ENCODE measurements around the gene EPHB1.

DNA sequence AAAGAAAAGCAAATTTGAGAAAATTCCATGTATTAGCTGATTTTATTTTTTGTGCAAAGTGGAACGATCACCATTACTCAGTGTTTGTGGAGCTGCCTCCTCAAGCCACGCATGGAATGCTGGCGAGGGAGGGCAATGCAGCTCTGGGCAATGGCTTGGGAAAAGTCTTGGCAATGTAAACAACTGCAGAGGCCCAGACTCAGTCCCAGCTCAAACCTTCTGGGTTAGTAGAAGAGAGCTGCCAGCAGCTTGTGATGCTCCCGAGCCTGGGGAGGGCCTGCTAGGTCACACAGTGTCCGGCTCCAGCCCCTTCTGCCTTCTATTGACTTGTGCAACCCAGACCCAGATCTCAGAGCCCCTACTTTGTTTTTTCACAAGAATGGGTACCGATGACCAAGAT is 4.3 kb downstream of the EPHB1 start:
- TF ChIP-seq, protein P1, sequence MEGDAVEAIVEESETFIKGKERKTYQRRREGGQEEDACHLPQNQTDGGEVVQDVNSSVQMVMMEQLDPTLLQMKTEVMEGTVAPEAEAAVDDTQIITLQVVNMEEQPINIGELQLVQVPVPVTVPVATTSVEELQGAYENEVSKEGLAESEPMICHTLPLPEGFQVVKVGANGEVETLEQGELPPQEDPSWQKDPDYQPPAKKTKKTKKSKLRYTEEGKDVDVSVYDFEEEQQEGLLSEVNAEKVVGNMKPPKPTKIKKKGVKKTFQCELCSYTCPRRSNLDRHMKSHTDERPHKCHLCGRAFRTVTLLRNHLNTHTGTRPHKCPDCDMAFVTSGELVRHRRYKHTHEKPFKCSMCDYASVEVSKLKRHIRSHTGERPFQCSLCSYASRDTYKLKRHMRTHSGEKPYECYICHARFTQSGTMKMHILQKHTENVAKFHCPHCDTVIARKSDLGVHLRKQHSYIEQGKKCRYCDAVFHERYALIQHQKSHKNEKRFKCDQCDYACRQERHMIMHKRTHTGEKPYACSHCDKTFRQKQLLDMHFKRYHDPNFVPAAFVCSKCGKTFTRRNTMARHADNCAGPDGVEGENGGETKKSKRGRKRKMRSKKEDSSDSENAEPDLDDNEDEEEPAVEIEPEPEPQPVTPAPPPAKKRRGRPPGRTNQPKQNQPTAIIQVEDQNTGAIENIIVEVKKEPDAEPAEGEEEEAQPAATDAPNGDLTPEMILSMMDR (IDR thresholded peaks at IDR 0.05; ENCODE audit: extremely low read depth in 1 of 2, insufficient read depth in 1 of 2, low read depth in 1 of 2, low read length in 2 of 2) = no peak
- TF ChIP-seq JUN (IDR thresholded peaks at IDR 0.05; ENCODE audit: borderline replicate concordance, insufficient read depth, insufficient read length, low read depth) (no peak), POLR2A (IDR thresholded peaks at IDR 0.05; ENCODE audit: low read depth, low read length) (no peak), POLR2AphosphoS5 (IDR thresholded peaks at IDR 0.05; ENCODE audit: insufficient read depth, low read depth, low read length) (no peak)
